Stimulated activated CD4-positive, alpha-beta T cell treated with anti-CD3 and anti-CD28 coated beads, TNF-alpha, amount 100 ng/mL, for 24 hours (primary cell): ENCODE measurements around the gene BMP6.
"Not testable (repeated sequence)": the region's sequence is repeated elsewhere in the genome, so short reads cannot be mapped to it uniquely, and the experiment has no call there.

ENCODE experiments used
- DNase-seq, 3 experiments: peaks; one replicate each; pipeline ENCODE4 v3.0.0-alpha.2; 2020; ENCODE audit warnings: low read depth in 3 of 3

BMP6 gene

GRCh38 chr6:7882505-7883257 lies 156.8 kb downstream of the BMP6 start:
- no peak for DNase-seq

- DNase-seq: no peak
These were observed 157.5 kb downstream of the BMP6 start for GRCh38 chr6:7883381-7883780.

DNA sequence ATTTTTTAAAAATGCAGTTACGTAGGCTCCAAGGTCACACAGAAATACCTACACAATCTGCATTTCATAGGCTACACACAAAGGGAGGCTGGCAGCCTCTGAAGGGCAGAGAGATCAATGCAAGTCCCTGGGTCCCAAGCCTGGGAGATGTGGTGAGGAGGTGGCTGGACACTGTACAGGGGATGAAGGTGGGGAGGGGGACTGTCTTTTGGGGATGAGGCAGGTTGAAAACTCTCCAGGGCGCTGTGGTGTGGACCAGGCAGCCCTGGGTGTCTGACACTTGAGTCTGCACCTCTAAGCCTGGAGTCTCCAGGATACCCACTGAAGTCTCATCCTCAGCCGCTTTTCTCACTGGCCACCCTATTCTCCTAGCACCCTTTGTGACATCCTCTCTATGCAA lies 160.2 kb downstream of the BMP6 start:
- no peak for DNase-seq

GRCh38 chr6:7887278-7887991 lies 161.5 kb downstream of the BMP6 start:
- no peak for DNase-seq

- no peak for DNase-seq
These were observed 162.9 kb downstream of the BMP6 start for GRCh38 chr6:7888587-7889357.

GRCh38 chr6:7891078-7891872 lies 165.4 kb downstream of the BMP6 start:
- no peak for DNase-seq

- DNase-seq: not testable (repeated sequence)
These were observed 166.5 kb downstream of the BMP6 start for GRCh38 chr6:7892367-7892766.

DNA sequence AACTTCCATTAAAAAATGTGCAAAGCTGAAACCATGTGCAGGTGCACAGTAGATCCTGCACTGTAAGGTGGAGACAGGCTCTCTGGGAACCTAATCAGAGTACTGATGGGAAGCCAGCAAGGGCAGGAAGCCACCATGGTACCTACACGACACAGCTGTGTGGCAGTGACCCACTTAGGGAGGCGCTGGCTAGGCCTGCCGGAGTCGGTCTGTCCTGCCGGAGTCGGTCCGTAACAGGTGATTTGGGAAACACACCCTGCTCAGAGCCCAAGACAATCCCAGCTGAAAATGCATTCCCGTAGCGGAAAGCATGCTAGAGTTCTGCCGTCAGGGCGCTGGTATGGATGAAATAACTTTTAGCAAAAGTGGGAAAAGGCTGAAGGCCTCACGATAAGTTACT lies 167.4 kb downstream of the BMP6 start:
- no peak for DNase-seq

DNA sequence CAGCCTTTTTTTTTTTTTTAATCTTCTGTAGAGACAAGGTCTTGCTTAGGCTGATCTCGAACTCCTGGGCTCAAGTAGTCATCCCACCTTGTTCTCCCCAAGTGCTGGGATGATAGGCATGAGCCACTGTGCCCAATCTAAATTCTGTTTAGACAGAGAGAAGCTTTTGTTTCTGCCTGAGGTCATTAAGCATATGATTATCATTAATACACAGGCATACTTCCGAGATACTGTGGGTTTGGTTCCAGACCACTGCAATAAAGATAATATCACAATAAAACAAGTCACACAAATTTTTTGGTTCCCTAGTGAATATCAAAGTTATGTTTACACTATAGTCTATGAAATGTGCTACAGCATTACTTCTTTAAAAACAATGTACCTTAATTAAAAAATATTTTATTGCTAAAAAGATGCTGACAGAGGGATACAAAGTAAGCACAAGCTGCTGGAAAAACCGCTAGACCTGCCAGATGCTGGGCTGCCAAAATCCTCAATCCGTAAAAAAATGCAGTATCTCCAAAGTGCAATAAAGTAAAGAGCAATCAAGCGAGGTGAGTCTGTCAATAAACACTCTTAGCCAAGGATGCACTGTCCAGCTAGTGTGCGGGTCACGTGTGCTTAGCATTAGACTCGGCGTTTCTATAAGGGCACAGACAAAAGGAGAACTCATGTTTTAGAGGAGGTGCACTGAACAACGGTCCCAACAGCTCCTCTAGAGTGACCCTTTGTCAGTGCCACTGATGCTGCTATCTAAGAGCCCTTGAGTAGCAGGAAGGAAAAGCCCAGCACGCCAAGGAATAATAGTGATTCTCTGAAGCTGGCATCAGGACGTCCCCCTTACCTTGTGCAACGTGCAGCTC lies 168.6 kb downstream of the BMP6 start:
- DNase-seq: no peak

- DNase-seq: no peak
These were observed 169.2 kb downstream of the BMP6 start for GRCh38 chr6:7895125-7895423.

- no peak for DNase-seq
These were observed 170.6 kb downstream of the BMP6 start for GRCh38 chr6:7896465-7896987.

DNA sequence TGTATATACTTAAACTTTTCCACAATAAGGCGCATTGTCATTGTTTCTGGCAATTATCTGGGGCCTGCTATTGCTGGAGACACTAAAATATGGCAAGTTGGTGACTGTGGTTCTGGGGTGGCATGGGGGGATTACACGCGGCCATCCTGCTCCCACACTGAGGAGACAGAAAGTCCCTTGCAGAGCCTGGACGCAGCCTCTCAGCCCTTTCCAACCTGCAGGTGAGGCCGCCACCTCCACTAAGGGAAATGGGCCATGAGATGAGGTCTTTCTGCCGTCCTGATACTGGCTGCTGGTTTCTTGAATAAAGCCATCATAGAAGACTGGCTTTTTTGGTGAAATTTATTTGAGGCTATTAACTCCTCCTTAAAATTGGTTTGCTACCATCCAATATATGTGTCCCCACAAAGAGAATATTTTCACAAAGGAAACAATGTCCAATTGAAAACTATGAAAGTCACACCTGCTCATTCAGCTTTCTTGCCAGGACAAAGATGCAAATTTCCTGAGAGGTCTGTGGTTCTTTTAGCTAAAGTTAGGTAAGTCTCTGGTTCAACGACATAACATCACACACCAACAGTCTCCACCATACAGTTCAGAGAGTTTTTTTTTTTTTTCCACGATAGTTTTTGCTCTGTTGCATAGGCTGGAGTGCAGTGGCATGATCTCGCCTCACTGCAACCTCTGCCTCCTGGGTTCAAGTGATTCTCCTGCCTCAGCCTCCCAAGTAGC lies 171.7 kb downstream of the BMP6 start:
- no peak for DNase-seq

DNA sequence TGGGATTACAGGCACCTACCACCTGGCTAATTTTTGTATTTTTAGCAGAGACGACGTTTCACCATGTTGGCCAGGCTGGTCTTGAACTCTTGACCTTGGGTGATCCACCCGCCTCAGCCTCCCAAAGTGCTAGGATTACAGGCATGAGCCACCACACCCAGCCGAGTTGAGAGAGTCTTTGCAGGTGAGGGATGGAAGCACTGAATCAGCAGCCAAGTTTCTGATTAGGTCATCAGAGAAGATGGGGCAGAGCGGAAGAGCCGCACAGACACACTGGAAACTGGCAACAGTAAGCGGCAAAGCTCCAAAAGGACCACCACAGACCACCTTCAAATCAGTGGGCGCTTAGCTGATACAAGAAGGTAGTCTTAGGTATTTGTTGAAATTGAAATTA lies 172.3 kb downstream of the BMP6 start:
- not testable (repeated sequence) for DNase-seq

DNA sequence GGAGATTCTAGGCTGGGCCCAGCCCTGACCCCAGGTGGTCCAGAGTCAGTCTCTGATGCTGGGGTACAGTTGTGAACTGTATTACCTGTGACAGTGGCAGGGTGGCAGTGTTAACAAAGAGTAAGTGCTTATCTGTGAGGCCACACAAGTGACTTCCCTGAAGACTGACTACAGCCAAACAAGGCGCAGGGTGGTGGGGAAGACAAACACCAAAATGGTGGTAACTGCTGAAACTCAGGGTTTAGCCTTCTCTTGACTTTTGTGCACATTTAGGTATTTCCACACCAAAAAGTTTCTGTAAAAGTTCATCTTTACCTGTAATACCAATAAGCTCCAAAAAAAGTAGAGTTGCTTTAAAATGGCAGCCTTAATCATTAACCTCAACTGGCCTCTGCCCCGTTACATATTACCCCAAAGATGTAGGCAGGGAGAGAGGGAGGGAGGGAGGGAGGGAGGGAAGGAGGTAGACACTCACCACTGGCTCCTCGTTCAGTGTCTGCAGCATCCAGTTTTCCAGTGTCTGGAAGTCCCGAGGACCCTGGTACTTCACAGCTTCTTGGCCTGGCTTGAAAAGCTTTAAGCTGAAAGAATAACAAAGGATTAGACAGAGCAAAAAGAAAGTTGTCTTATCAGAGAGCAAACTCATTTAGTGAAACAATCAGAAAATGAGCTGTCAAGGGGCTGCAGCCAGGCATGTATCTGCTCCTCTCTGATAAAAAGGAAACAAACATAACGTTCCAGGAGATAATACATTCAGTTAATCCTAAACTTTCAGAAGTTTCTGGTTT lies 173.4 kb downstream of the BMP6 start:
- no peak for DNase-seq

- no peak for DNase-seq
These were observed 174.0 kb downstream of the BMP6 start for GRCh38 chr6:7899889-7900213.

GRCh38 chr6:7900621-7901020 lies 174.7 kb downstream of the BMP6 start:
- no peak for DNase-seq

- no peak for DNase-seq
These were observed 175.2 kb downstream of the BMP6 start for GRCh38 chr6:7901056-7901455.

GRCh38 chr6:7901780-7902179 lies 175.9 kb downstream of the BMP6 start:
- DNase-seq: no peak

DNA sequence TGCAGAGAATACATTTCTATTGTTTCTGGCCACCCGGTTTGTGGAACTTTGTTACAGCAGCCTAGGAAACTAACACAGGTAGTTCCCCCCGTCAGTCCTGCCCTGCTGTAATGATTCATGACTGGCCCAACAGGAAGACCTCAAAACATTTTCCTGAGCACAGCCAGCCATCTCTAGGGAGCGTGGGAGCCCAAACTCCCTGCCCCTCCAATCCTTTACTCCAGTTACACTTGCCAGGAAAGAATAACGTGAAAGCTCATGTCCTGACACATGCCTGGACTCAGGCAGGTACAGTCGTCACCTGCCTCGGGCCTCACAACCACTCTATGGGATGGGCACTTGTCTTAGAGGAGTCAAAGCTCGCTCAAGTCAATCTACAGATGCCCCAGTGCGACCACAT lies 176.3 kb downstream of the BMP6 start:
- DNase-seq: no peak

GRCh38 chr6:7902867-7903266 lies 177.0 kb downstream of the BMP6 start:
- no peak for DNase-seq
